ACC112 (cell line): ENCODE measurements around the gene RBM14.
A peak's percentile ranks its signal among the peaks of the same experiment; 100 is the strongest.
"Not testable (repeated sequence)": the region's sequence is repeated elsewhere in the genome, so short reads cannot be mapped to it uniquely, and the experiment has no call there.

Source experiments
- H2AFZ ChIP-seq: fragments of 200-600 bp; sonication (generic); one replicate; pipeline ENCODE4 v1.6.0; 2017; ENCODE audit warnings: antibody characterized with exemption, low read length; ENCODE audit not compliant: unreplicated experiment
- H3K27ac ChIP-seq: fragments of 200-600 bp; sonication (generic); 2 replicates; pipeline ENCODE4 v1.5.1; 2014; ENCODE audit warnings: low read depth, mild to moderate bottlenecking, antibody characterized with exemption, low read length, moderate library complexity
- H3K27me3 ChIP-seq: fragments of 200-600 bp; sonication (generic); 2 replicates; pipeline ENCODE4 v1.6.1; 2014; ENCODE audit warnings: mild to moderate bottlenecking, antibody characterized with exemption, low read length, moderate library complexity, mixed read lengths; ENCODE audit not compliant: insufficient read depth
- H3K36me3 ChIP-seq: fragments of 200-600 bp; sonication (generic); 2 replicates; pipeline ENCODE4 v1.6.1; 2016; ENCODE audit warnings: mild to moderate bottlenecking, antibody characterized with exemption, low read length, moderate library complexity, mixed read lengths; ENCODE audit not compliant: insufficient read depth
- H3K4me1 ChIP-seq: fragments of 200-600 bp; sonication (generic); one replicate; pipeline ENCODE4 v1.6.1; 2016; ENCODE audit warnings: low read length, mixed read lengths; ENCODE audit not compliant: insufficient read depth, unreplicated experiment, control insufficient read depth
- H3K4me3 ChIP-seq: fragments of 200-600 bp; sonication (generic); 2 replicates; pipeline ENCODE4 v1.5.1; 2014; ENCODE audit warnings: mild to moderate bottlenecking, low read depth, low read length
- H3K79me2 ChIP-seq: fragments of 200-600 bp; sonication (generic); one replicate; pipeline ENCODE4 v1.6.0; 2016; ENCODE audit warnings: low read length; ENCODE audit not compliant: control insufficient read depth, unreplicated experiment, insufficient read depth

The RBM14 gene

GRCh38 chr11:66616379-66617154 lies at the start of gene RBM14:
Gene RBM14 (plus strand): TSS chr11:66616630. CDS start chr11:66616721, 91 bp downstream.
- Histone ChIP-seq H3K36me3 (peaks cover 11% of the 10 kb centered on the region; the same call in 1 of the 2 replicates), H3K79me2 (peaks cover 57% of the 10 kb centered on the region), H3K27ac (peak within 1 kb of the TSS; percentile 81), H3K4me1 (peaks cover 11% of the 10 kb centered on the region), H3K27me3 (no peaks in the 10 kb centered on the region), H2AFZ (peak within 1 kb of the TSS; percentile 62), H3K4me3 (peak within 1 kb of the TSS; percentile 97)

- H3K79me2 ChIP-seq: no peaks in the 10 kb centered on the region
- peak overlapping the region; percentile 78 for H3K4me3 ChIP-seq
- H3K36me3 ChIP-seq: no peaks in the 10 kb centered on the region
- H3K4me1 ChIP-seq: no peaks in the 10 kb centered on the region
- H3K27me3 ChIP-seq: no peaks in the 10 kb centered on the region
- peak overlapping the region; percentile 78 for H2AFZ ChIP-seq
- H3K27ac ChIP-seq: no peak overlapping the region
Measured at GRCh38 chr11:66567787-66568123, 48.7 kb upstream of the RBM14 start.

GRCh38 chr11:66568124-66568916 lies 48.1 kb upstream of the RBM14 start, which contains the start of gene CTSF:
Gene CTSF (minus strand): TSS chr11:66568606. CDS start chr11:66568486, 120 bp downstream.
- Histone ChIP-seq H3K4me1 (no peaks in the 10 kb centered on the region), H2AFZ (peak within 1 kb of the TSS; percentile 78), H3K4me3 (peak within 1 kb of the TSS; percentile 78), H3K27me3 (no peaks in the 10 kb centered on the region), H3K36me3 (no peaks in the 10 kb centered on the region), H3K27ac (no peak within 1 kb of the TSS), H3K79me2 (no peaks in the 10 kb centered on the region)

- Histone ChIP-seq H3K4me3 (peak overlapping the region; percentile 78; the same call in 1 of the 2 replicates), H3K27me3 (no peaks in the 10 kb centered on the region), H3K36me3 (no peaks in the 10 kb centered on the region), H3K27ac (no peak overlapping the region), H3K4me1 (no peaks in the 10 kb centered on the region), H3K79me2 (no peaks in the 10 kb centered on the region), H2AFZ (peak overlapping the region; percentile 70)
Measured at GRCh38 chr11:66569076-66569475, 47.4 kb upstream of the RBM14 start.

GRCh38 chr11:66570079-66570849 lies 46.2 kb upstream of the RBM14 start:
- no peaks in the 10 kb centered on the region for H3K36me3 ChIP-seq
- no peak overlapping the region for H2AFZ ChIP-seq
- no peak overlapping the region for H3K27ac ChIP-seq
- no peaks in the 10 kb centered on the region for H3K4me1 ChIP-seq
- no peaks in the 10 kb centered on the region for H3K27me3 ChIP-seq
- H3K4me3 ChIP-seq: no peak overlapping the region
- no peaks in the 10 kb centered on the region for H3K79me2 ChIP-seq

GRCh38 chr11:66570850-66571180 lies 45.6 kb upstream of the RBM14 start:
- Histone ChIP-seq H3K27ac (no peak overlapping the region), H3K36me3 (no peaks in the 10 kb centered on the region), H3K79me2 (no peaks in the 10 kb centered on the region), H3K4me3 (no peak overlapping the region), H2AFZ (no peak overlapping the region), H3K27me3 (no peaks in the 10 kb centered on the region), H3K4me1 (no peaks in the 10 kb centered on the region)

- Histone ChIP-seq H3K27ac (no peak overlapping the region), H3K27me3 (no peaks in the 10 kb centered on the region), H2AFZ (no peak overlapping the region), H3K4me3 (peak overlapping the region; percentile 11), H3K4me1 (peaks cover 5% of the 10 kb centered on the region), H3K36me3 (no peaks in the 10 kb centered on the region), H3K79me2 (no peaks in the 10 kb centered on the region)
Measured at GRCh38 chr11:66579017-66579606, 37.3 kb upstream of the RBM14 start.

GRCh38 chr11:66580803-66581202 lies 35.6 kb upstream of the RBM14 start:
- no peak overlapping the region for H2AFZ ChIP-seq
- H3K27me3 ChIP-seq: no peaks in the 10 kb centered on the region
- no peaks in the 10 kb centered on the region for H3K79me2 ChIP-seq
- no peak overlapping the region for H3K4me3 ChIP-seq
- H3K4me1 ChIP-seq: peaks cover 5% of the 10 kb centered on the region
- no peaks in the 10 kb centered on the region for H3K36me3 ChIP-seq
- no peak overlapping the region for H3K27ac ChIP-seq

- Histone ChIP-seq H3K27ac (no peak overlapping the region), H3K79me2 (no peaks in the 10 kb centered on the region)
Measured at GRCh38 chr11:66581261-66581660, 35.2 kb upstream of the RBM14 start.

GRCh38 chr11:66582565-66583147 lies 33.8 kb upstream of the RBM14 start:
- H3K36me3 ChIP-seq, H3K79me2 ChIP-seq, H3K4me3 ChIP-seq, H3K4me1 ChIP-seq, H2AFZ ChIP-seq, H3K27ac ChIP-seq, H3K27me3 ChIP-seq: not testable (repeated sequence)

More at GRCh38 chr11:66581261-66581660, 35.2 kb upstream of the RBM14 start:
- Histone ChIP-seq H2AFZ (no peak overlapping the region), H3K27me3 (no peaks in the 10 kb centered on the region), H3K4me1 (peaks cover 5% of the 10 kb centered on the region), H3K4me3 (no peak overlapping the region), H3K36me3 (no peaks in the 10 kb centered on the region)
